T-helper 2 cell treated with Interferon-gamma antibody and Interleukin-4, amounts not matched to agents 100 ng/mL and 5 ng/mL, for 36 hours (primary cell): ENCODE data around the gene BAIAP2. TPM values are rescaled to one million over a fixed set of nuclear protein-coding genes. Genes with fewer than 3 reads are reported as not detected.
"Not testable (repeated sequence)": the region's sequence is repeated elsewhere in the genome, so short reads cannot be mapped to it uniquely, and the experiment has no call there.

Source experiments
- intact Hi-C: fragments of 100-400 bp; cut with micrococcal nuclease; formaldehyde crosslinking; loops from one replicate; pipeline ENCODE4 v1.15.1; 2023
- total RNA-seq: library from RNA; stranded (reverse); gene quantifications from 2 replicates; pipeline ENCODE4 v1.2.3, GENCODE V29; 2022

BAIAP2 gene
- total RNA-seq, 1 donor from 2014 or later, result 5.5 TPM

- intact Hi-C loops, result no loop called here
These were observed 14.0 kb upstream of the BAIAP2 start for GRCh38 chr17:81020767-81021497.

DNA sequence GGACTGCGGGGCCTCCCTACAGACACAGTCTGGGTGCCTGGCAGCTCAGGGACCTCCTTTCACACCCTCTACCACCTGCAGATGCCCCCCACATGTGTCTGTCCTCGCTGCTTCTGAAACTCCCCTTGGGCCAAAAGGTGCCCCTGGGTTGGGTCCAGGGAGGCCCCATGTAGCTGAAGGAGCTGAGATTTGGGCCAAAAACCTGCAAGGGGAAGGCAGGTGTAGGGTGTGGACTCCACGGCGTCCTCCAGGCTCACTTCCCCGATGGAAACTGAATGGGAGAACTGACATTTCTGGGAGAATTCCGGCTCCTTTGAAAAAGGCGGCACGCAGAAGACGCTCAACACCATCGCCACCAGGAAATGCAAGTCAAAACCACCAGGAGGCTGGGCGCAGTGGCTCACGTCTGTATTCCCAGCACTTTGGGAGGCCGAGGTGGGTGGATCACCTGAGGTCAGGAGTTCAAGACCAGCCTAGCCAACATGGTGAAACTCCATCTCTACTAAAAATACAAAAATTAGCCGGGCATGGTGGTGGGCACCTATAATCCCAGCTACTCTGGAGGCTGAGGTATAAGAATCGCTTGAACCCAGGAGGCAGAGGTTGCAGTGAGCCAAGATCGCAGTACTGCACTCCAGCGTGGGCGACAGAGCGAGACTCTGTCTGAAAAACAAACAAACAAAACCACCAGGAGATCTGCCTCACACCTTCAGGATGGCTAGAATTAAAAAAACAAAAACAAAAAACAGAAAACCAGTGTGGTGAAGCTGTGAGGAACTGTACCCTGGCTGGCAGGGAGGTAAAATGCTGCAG, 13.2 kb upstream of the BAIAP2 start:
- intact Hi-C loops, result no loop called here

GRCh38 chr17:81022344-81022676, 12.6 kb upstream of the BAIAP2 start:
- intact Hi-C loops, result no loop called here

- intact Hi-C loops, result no loop called here
These were observed 9.7 kb upstream of the BAIAP2 start for GRCh38 chr17:81025065-81025740.

DNA sequence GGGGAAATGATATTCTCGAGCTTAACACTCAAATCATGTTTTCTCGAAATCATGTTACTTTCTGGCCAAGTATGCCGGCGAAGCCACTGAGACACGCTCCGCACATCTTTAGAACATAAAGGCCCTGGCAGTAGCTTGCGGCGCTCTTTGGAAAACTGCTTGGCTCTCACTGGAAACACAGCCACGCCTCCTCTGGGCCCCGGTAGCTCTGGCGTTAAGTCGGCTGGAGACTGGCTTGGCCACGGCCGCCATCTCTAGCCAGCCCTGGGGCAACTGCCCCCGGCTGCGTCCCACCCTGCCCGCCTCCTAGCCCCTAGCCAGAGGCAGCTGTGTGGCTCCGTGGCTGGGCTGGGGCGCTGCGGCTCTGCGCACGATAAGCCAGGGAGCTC, 9.2 kb upstream of the BAIAP2 start:
- intact Hi-C loops, result no loop called here

- intact Hi-C loops, result no loop called here
These were observed 8.5 kb upstream of the BAIAP2 start for GRCh38 chr17:81026266-81027036.

DNA sequence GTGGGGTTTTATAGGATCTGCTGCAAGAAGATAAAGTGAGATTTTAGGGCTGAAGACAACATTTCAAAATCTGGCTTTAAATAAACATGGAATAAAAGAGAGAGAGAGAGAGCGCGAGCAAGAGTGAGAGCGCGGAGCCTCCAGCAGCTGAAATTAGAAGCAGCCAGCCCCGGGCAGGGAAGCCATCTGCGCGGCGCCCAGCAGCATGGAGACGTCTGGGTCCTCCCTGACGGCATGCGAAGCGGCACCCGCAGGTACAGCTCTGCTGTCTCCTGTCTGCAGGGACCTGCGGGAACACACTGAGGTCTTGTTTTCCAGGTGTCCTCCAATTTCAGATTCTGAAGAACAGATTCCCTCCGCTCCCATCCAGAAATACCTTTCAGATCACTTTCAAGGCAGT, 7.9 kb upstream of the BAIAP2 start:
- intact Hi-C loops, result no loop called here

GRCh38 chr17:81027591-81028505, 7.1 kb upstream of the BAIAP2 start:
- intact Hi-C loops, result no loop called here

DNA sequence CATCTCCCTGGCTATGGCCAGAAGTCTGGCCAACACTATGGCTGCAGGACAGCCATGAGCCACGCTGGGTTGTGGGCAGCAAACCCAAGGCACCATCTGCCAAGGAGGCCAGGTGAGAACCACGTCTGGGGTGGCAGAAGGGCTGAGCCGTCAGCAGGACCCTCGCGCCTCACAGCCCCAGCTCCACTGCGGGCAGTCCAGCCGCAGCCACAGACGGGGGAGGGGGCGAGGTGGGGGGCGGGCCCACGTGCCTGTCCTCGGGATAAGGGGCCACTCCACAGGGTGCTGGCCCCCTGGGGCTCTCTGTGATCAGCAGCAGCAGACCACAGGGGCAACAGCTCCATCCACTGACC, 6.5 kb upstream of the BAIAP2 start:
- intact Hi-C loops, result no loop called here

- intact Hi-C loops, result no loop called here
These were observed 5.1 kb upstream of the BAIAP2 start for GRCh38 chr17:81029859-81030258.

DNA sequence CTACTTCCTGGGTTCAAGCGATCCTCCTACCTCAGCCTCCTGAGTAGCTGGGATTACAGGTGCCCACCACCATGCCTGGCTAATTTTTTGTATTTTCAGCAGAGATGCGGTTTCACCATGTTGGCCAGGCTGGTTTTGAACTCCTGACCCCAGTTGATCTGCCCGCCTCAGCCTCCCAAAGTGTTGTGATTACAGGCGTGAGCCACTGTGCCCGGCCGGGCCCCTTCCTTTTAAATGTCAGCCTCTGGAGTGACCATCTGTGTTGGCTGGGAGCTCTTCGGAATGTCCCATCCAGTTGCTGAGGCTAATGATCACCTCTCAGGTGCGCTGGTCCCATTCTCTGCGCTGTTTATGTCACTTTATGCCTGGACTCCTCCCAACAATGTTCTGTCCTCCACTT, 4.6 kb upstream of the BAIAP2 start:
- intact Hi-C loops, result not testable (repeated sequence)

- intact Hi-C loops, result no loop called here
These were observed 4.0 kb upstream of the BAIAP2 start for GRCh38 chr17:81030741-81031565.

GRCh38 chr17:81031566-81032550, 3.1 kb upstream of the BAIAP2 start:
- intact Hi-C loops, result no loop called here

- intact Hi-C loops, result no loop called here
These were observed 2.1 kb upstream of the BAIAP2 start for GRCh38 chr17:81032641-81033480.

DNA sequence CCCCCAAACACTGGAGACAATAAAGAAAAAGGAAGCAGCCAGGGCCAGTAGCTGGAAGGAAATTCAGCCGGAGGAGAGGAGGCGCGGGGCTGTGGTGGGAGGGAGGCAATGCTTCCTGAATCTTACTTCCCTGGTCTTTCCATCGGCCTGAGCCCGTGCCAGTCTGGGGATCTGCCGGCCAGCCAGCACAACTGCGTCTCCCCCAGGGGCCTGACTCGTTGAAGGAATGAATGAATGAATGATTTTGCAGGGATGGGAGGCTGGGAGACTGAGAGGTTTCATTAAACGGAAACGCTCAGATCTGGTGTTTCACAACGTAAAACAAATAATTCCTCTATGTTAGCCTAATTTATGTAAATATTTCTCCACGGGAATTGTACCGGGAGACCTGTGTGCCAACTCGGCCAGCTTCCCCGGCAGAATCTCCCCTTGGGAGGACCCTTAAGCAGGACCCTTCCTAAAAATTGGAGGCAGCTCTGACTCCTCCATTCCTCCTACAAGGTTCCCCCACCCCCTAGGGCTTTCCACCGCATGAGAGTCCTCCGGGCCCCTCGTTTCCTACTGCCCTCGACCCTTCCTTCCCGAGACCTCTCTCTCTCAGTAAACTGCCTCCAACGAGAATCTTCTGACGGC, 1.3 kb upstream of the BAIAP2 start:
- intact Hi-C loops, result no loop called here

GRCh38 chr17:81034168-81034777, 678 bp upstream of the BAIAP2 start:
- intact Hi-C loops, result no loop called here
